ENCODE data around the gene CDH13.

DNA sequence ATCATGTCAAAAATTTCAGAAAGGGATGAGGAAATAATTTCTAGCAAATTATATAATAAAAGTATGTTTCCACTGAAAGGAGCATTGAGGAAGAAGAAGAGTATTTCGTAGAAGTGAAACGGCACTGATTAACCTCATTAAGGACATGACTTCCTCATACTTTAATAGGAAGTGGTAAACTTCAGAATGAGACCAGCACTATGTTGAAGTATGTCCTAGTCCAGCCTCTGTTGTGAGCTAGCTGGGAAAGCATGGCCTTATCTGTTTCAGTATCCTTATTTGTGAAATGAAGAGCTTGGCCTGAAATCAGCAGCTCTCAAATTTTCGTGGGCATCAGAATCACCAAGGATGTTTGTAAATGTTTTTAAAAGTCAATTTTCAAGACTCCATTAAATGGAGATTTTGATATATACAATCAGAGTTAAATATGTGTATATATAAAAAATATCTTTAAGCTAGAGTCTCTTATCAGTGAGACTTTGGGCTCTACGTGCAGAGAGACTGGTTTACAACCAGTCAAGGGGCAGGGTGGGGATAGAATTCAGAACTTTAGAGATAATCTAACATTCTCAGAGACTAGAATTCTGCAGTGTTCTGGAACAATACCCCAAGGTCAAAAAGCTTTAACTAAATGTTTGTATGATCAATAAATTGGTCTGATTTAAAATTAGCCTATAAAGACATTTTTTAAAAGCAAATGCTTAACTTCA, 365.4 kb downstream of the CDH13 start:
- TF ChIP-seq EZH2phosphoT487 (IDR thresholded peaks at IDR 0.05; ENCODE audit: borderline replicate concordance, low read length) (no peak), CTCF (IDR thresholded peaks at IDR 0.05; ENCODE audit: low read depth, low read length, poor library complexity, severe bottlenecking) (no peak)

All from DOHH2 (cell line).